Activated CD8-positive, alpha-beta T cell treated with anti-CD3 and anti-CD28 coated beads, Interleukin-2, amount 10 ng/mL, durations not matched to agents 7 days and 5 days (primary cell): ENCODE data around the gene SRGAP3. TPM values are rescaled to one million over a fixed set of nuclear protein-coding genes. Genes with fewer than 3 reads are reported as not detected.

ENCODE experiments used
- ATAC-seq: fragments of 150-1000 bp; cut with Tn5 transposase; one replicate; pipeline ENCODE4 v1.10.0; 2021; ENCODE audit warnings: moderate library complexity
- CTCF ChIA-PET: fragments of 350-600 bp; sonication (Branson Sonifier 250); formaldehyde crosslinking; loops from one replicate; lab custom pipeline; 2021; ENCODE audit warnings: antibody characterized with exemption; lab: Charles Lee
- POLR2A ChIA-PET: fragments of 350-600 bp; sonication (Branson Sonifier 250); formaldehyde crosslinking; loops from one replicate; lab custom pipeline; 2021; ENCODE audit warnings: antibody characterized with exemption; lab: Charles Lee
- DNase-seq: peaks from one replicate; pipeline ENCODE4 v3.0.0-alpha.2; 2020
- H3K27ac Mint-ChIP-seq: one replicate; pipeline ENCODE4 v1.8.0; 2021; ENCODE audit warnings: mild to moderate bottlenecking, mixed read lengths
- H3K27me3 Mint-ChIP-seq: one replicate; pipeline ENCODE4 v1.8.0; 2021; ENCODE audit warnings: low read depth, mixed read lengths
- H3K36me3 Mint-ChIP-seq: one replicate; pipeline ENCODE4 v1.8.0; 2021; ENCODE audit warnings: low read depth, mixed read lengths
- H3K4me1 Mint-ChIP-seq: one replicate; pipeline ENCODE4 v1.8.0; 2021; ENCODE audit warnings: low read depth, mixed read lengths
- H3K4me3 Mint-ChIP-seq: one replicate; pipeline ENCODE4 v1.8.0; 2021; ENCODE audit warnings: mild to moderate bottlenecking, mixed read lengths
- H3K9me3 Mint-ChIP-seq: one replicate; pipeline ENCODE4 v1.8.0; 2022; ENCODE audit warnings: mixed read lengths; ENCODE audit not compliant: insufficient read depth
- total RNA-seq, 2 experiments: library from RNA; stranded (reverse); gene quantifications; one replicate each; pipeline ENCODE4 v1.2.3, GENCODE V29; 2021

The SRGAP3 gene
- total RNA-seq, 2 experiments from 2014 or later, result 5.3 to 5.9 TPM

- no peak for ATAC-seq
- H3K36me3 Mint-ChIP-seq, result no peaks in the 10 kb centered on the region
- H3K9me3 Mint-ChIP-seq, result no peaks in the 10 kb centered on the region
- POLR2A ChIA-PET, result no interaction called here
- H3K27me3 Mint-ChIP-seq, result peaks cover 31% of the 10 kb centered on the region
- CTCF ChIA-PET, result interaction anchor here (1.0 to 3.4 kb wide), 6 partner anchors 10 to 281 kb away, joined by 3 to 29 read pairs (median 8); no protein-coding TSS in a partner anchor
- no peak overlapping the region for H3K27ac Mint-ChIP-seq
- H3K4me3 Mint-ChIP-seq, result no peak overlapping the region
- H3K4me1 Mint-ChIP-seq, result peaks cover 35% of the 10 kb centered on the region
- DNase-seq, result no peak
Measured at GRCh38 chr3:9251055-9251786, 1.8 kb upstream of the SRGAP3 start.

- Mint-ChIP-seq H3K4me1 (peaks cover 38% of the 10 kb centered on the region), H3K9me3 (no peaks in the 10 kb centered on the region), H3K27me3 (peaks cover 28% of the 10 kb centered on the region), H3K4me3 (no peak overlapping the region), H3K36me3 (no peaks in the 10 kb centered on the region), H3K27ac (no peak overlapping the region)
- ATAC-seq (no peak), DNase-seq (no peak)
- CTCF ChIA-PET, result interaction anchor here (0.9 to 3.4 kb wide), 17 partner anchors 9 to 284 kb away, joined by 3 to 29 read pairs (median 6); no protein-coding TSS in a partner anchor
- POLR2A ChIA-PET, result no interaction called here
Measured at GRCh38 chr3:9250236-9250635, 790 bp upstream of the SRGAP3 start.

GRCh38 chr3:9248522-9249271 lies 749 bp downstream of the SRGAP3 start:
- peak overlapping the region; percentile 82 for H3K4me3 Mint-ChIP-seq
- ATAC-seq (no peak), DNase-seq (no peak)
- H3K36me3 Mint-ChIP-seq, result no peaks in the 10 kb centered on the region
- peaks cover 22% of the 10 kb centered on the region for H3K27me3 Mint-ChIP-seq
- H3K4me1 Mint-ChIP-seq, result peaks cover 38% of the 10 kb centered on the region
- ChIA-PET CTCF (interaction anchor here (0.9 to 3.4 kb wide), 15 partner anchors 8 to 280 kb away, joined by 3 to 29 read pairs (median 6); no protein-coding TSS in a partner anchor), POLR2A (interaction anchor here (1.6 kb wide), 1 partner anchor 13 kb away, joined by 3 read pairs; no protein-coding TSS in a partner anchor)
- H3K9me3 Mint-ChIP-seq, result no peaks in the 10 kb centered on the region
- peak overlapping the region; percentile 40 for H3K27ac Mint-ChIP-seq

GRCh38 chr3:9247941-9248521 lies 1.4 kb downstream of the SRGAP3 start:
- H3K27me3 Mint-ChIP-seq, result peaks cover 20% of the 10 kb centered on the region
- peak; percentile 37 for DNase-seq
- H3K4me3 Mint-ChIP-seq, result peak overlapping the region; percentile 82
- ChIA-PET POLR2A (interaction anchor here (1.6 kb wide), 1 partner anchor 12 kb away, joined by 3 read pairs; no protein-coding TSS in a partner anchor), CTCF (no interaction called here)
- no peak overlapping the region for H3K27ac Mint-ChIP-seq
- H3K36me3 Mint-ChIP-seq, result no peaks in the 10 kb centered on the region
- H3K4me1 Mint-ChIP-seq, result peaks cover 38% of the 10 kb centered on the region
- H3K9me3 Mint-ChIP-seq, result no peaks in the 10 kb centered on the region
- ATAC-seq, result no peak

GRCh38 chr3:9247361-9247940 lies 2.0 kb downstream of the SRGAP3 start:
- H3K36me3 Mint-ChIP-seq, result no peaks in the 10 kb centered on the region
- no peak overlapping the region for H3K27ac Mint-ChIP-seq
- ChIA-PET CTCF (no interaction called here), POLR2A (interaction anchor here (1.6 kb wide), 1 partner anchor 12 kb away, joined by 3 read pairs; no protein-coding TSS in a partner anchor)
- peaks cover 38% of the 10 kb centered on the region for H3K4me1 Mint-ChIP-seq
- no peak for DNase-seq
- no peak for ATAC-seq
- peaks cover 17% of the 10 kb centered on the region for H3K27me3 Mint-ChIP-seq
- peak overlapping the region; percentile 82 for H3K4me3 Mint-ChIP-seq
- H3K9me3 Mint-ChIP-seq, result no peaks in the 10 kb centered on the region

- ATAC-seq, result no peak
- DNase-seq, result no peak
- Mint-ChIP-seq H3K4me3 (no peak overlapping the region), H3K4me1 (peaks cover 38% of the 10 kb centered on the region), H3K36me3 (no peaks in the 10 kb centered on the region), H3K27ac (peak overlapping the region; percentile 13), H3K27me3 (peaks cover 17% of the 10 kb centered on the region), H3K9me3 (no peaks in the 10 kb centered on the region)
- POLR2A ChIA-PET, result no interaction called here
- CTCF ChIA-PET, result no interaction called here
Measured at GRCh38 chr3:9246189-9246588, 3.3 kb downstream of the SRGAP3 start.

GRCh38 chr3:9244495-9245183 lies 4.8 kb downstream of the SRGAP3 start:
- H3K4me3 Mint-ChIP-seq, result no peak overlapping the region

GRCh38 chr3:9241956-9242355 lies 7.5 kb downstream of the SRGAP3 start:
- peaks cover 6% of the 10 kb centered on the region for H3K27me3 Mint-ChIP-seq
- ChIA-PET POLR2A (no interaction called here), CTCF (no interaction called here)
- H3K9me3 Mint-ChIP-seq, result no peaks in the 10 kb centered on the region
- H3K4me1 Mint-ChIP-seq, result peaks cover 7% of the 10 kb centered on the region
- H3K36me3 Mint-ChIP-seq, result no peaks in the 10 kb centered on the region
- ATAC-seq, result no peak
- no peak for DNase-seq
- H3K4me3 Mint-ChIP-seq, result no peak overlapping the region
- H3K27ac Mint-ChIP-seq, result no peak overlapping the region

More at GRCh38 chr3:9244495-9245183, 4.8 kb downstream of the SRGAP3 start:
- ATAC-seq, result no peak
- Mint-ChIP-seq H3K36me3 (no peaks in the 10 kb centered on the region), H3K9me3 (no peaks in the 10 kb centered on the region), H3K27me3 (peaks cover 11% of the 10 kb centered on the region), H3K4me1 (peaks cover 31% of the 10 kb centered on the region), H3K27ac (no peak overlapping the region)
- ChIA-PET CTCF (no interaction called here), POLR2A (no interaction called here)
- no peak for DNase-seq

GRCh38 chr3:9239680-9240079 lies 9.8 kb downstream of the SRGAP3 start:
- no peak overlapping the region for H3K27ac Mint-ChIP-seq
- ATAC-seq (no peak), DNase-seq (no peak)
- H3K4me1 Mint-ChIP-seq, result no peaks in the 10 kb centered on the region
- ChIA-PET CTCF (no interaction called here), POLR2A (no interaction called here)
- H3K9me3 Mint-ChIP-seq, result peaks cover 4% of the 10 kb centered on the region
- no peak overlapping the region for H3K4me3 Mint-ChIP-seq
- peaks cover 6% of the 10 kb centered on the region for H3K27me3 Mint-ChIP-seq
- no peaks in the 10 kb centered on the region for H3K36me3 Mint-ChIP-seq

- ChIA-PET CTCF (interaction anchor here (1.4 kb wide), 1 partner anchor 14 kb away, joined by 3 read pairs; no protein-coding TSS in a partner anchor), POLR2A (no interaction called here)
- DNase-seq, result no peak
- ATAC-seq, result no peak
- no peaks in the 10 kb centered on the region for H3K4me1 Mint-ChIP-seq
- H3K36me3 Mint-ChIP-seq, result no peaks in the 10 kb centered on the region
- H3K4me3 Mint-ChIP-seq, result no peak overlapping the region
- peaks cover 4% of the 10 kb centered on the region for H3K9me3 Mint-ChIP-seq
- no peak overlapping the region for H3K27ac Mint-ChIP-seq
- peaks cover 11% of the 10 kb centered on the region for H3K27me3 Mint-ChIP-seq
Measured at GRCh38 chr3:9238721-9239295, 10.6 kb downstream of the SRGAP3 start.

GRCh38 chr3:9238276-9238675 lies 11.2 kb downstream of the SRGAP3 start:
- Mint-ChIP-seq H3K9me3 (peaks cover 4% of the 10 kb centered on the region), H3K4me3 (no peak overlapping the region), H3K27ac (no peak overlapping the region), H3K4me1 (peaks cover under 1% of the 10 kb centered on the region), H3K27me3 (peaks cover 14% of the 10 kb centered on the region), H3K36me3 (no peaks in the 10 kb centered on the region)
- ATAC-seq (no peak), DNase-seq (no peak)
- CTCF ChIA-PET, result interaction anchor here (1.4 kb wide), 1 partner anchor 14 kb away, joined by 3 read pairs; no protein-coding TSS in a partner anchor
- POLR2A ChIA-PET, result no interaction called here
